Spleen (tissue), 11 donors: Measurements from ENCODE around the gene GPR139. TPM values are rescaled to one million over a fixed set of nuclear protein-coding genes. Genes with fewer than 3 reads are reported as not detected.

Source experiments
- DNase-seq: peaks from one replicate; pipeline ENCODE4 v3.0.0-alpha.2; 2020
- H3K27ac ChIP-seq, 8 donors: fragments of 200-600 bp; sonication (generic) in 7 of 8; 1 replicate in 4 of 8; 2 replicates in 4 of 8; pipeline versions ENCODE4 v1.5.0 to v1.8.0; 2016 to 2021; ENCODE audit warnings: inconsistent platforms in 4 of 8, mild to moderate bottlenecking in 4 of 8, moderate library complexity in 1 of 8
- H3K27me3 ChIP-seq, 7 donors: fragments of 200-600 bp; sonication (generic) in 6 of 7; replicated peaks in 1 of 7; 1 replicate in 4 of 7; 2 replicates in 3 of 7; pipeline versions ENCODE4 v1.5.0 to v1.8.0; 2016 to 2021; ENCODE audit warnings: inconsistent platforms in 3 of 7, mild to moderate bottlenecking in 1 of 7
- H3K36me3 ChIP-seq, 6 donors: fragments of 200-600 bp; sonication (generic) in 5 of 6; 1 replicate in 4 of 6; 2 replicates in 2 of 6; pipeline versions ENCODE4 v1.5.0 to v1.8.0; 2016 to 2021; ENCODE audit warnings: inconsistent platforms in 2 of 6
- H3K4me1 ChIP-seq, 6 donors: fragments of 200-600 bp; sonication (generic) in 5 of 6; 1 replicate in 3 of 6; 2 replicates in 3 of 6; pipeline versions ENCODE4 v1.5.0 to v1.8.0; 2016 to 2021; ENCODE audit warnings: inconsistent platforms in 3 of 6
- H3K4me3 ChIP-seq, 8 donors: fragments of 200-600 bp; sonication (generic) in 7 of 8; 1 replicate in 4 of 8; 2 replicates in 4 of 8; pipeline versions ENCODE4 v1.5.0 to v1.8.0; 2016 to 2021; ENCODE audit warnings: inconsistent platforms in 4 of 8, mild to moderate bottlenecking in 4 of 8, moderate library complexity in 2 of 8
- H3K9me3 ChIP-seq, 8 donors: fragments of 200-600 bp; sonication (generic) in 7 of 8; 1 replicate in 4 of 8; 2 replicates in 4 of 8; pipeline versions ENCODE4 v1.5.0 to v1.8.0; 2016 to 2021; ENCODE audit warnings: inconsistent platforms in 4 of 8
- CTCF ChIP-seq, 11 experiments: fragments of 200-600 bp in 7 of 11; fragments of 450-650 bp in 4 of 11; sonication (generic) in 4 of 11; IDR thresholded peaks in 8 of 11; conservative IDR thresholded peaks in 3 of 11; 1 replicate in 7 of 11; 2 replicates in 4 of 11; pipeline versions ENCODE4 v1.4.0 to v1.8.0; 2016 to 2021; ENCODE audit warnings: antibody characterized with exemption in 11 of 11, inconsistent platforms in 4 of 11, mild to moderate bottlenecking in 1 of 11
- POLR2A ChIP-seq, 3 donors: fragments of 450-650 bp; IDR thresholded peaks; one replicate each; pipeline ENCODE4 v1.5.1; 2017; ENCODE audit warnings: antibody characterized with exemption in 3 of 3, mild to moderate bottlenecking in 1 of 3
- POLR2AphosphoS5 ChIP-seq, 3 donors: sonication (generic); formaldehyde crosslinking; IDR thresholded peaks; one replicate each; pipeline ENCODE4 v1.5.1; 2017; ENCODE audit warnings: antibody characterized with exemption in 3 of 3
- WGBS, 5 donors: extraction: QIAGEN DNeasy Blood & Tissue Kit in 3 of 5; methylation state at CpG; one replicate each; pipeline versions ENCODE4 v1.1.5 to v1.1.7; 2013 to 2018; 5-methylcytosine and 5-hydroxymethylcytosine counted together
- intact Hi-C: fragments of 100-400 bp; cut with DNase I; formaldehyde crosslinking; loops from one replicate; pipeline ENCODE4 v1.15.0; 2023; ENCODE audit warnings: low total_unique reads
- polyA plus RNA-seq, 3 donors: library from polyadenylated mRNA; stranded (reverse); fragments of 200-250 nt; gene quantifications; one replicate each; pipeline ENCODE4 v1.2.1, GENCODE V29; 2013
- total RNA-seq, 7 donors: library from RNA; depleted of rRNA in 3 of 7; stranded (reverse); fragments of >200 nt in 3 of 7; fragmentation: NEBNext Ultra II Directional in 4 of 7; extraction: Animal tissue kit (Norgen Biotek cat#: 25700) in 4 of 7; gene quantifications; one replicate each; pipeline versions ENCODE4 v1.1.0 to v1.2.1, GENCODE V29; 2016 to 2021
- donor health status: healthy with polysubstance abuse.
- donor health status: DM: no; HTN: no; CAD: no; lungs with moderate emphysema.
- donor health status: DM: no; HTN: no; CAD: no.
- donor health status: Bipolar disorder and iron deficiency.
- donor health status: healthy.
- donor health status: DM: no; HTN: no; CAD: no.
- donor health status: DM: yes; HTN: yes; CAD: no.

Gene GPR139
- total and polyA plus RNA-seq, 10 donors, result not detected

GRCh38 chr16:20049831-20050230 lies 23.9 kb downstream of the GPR139 start:
- DNase-seq, result no peak
- Histone ChIP-seq H3K27ac (no peak overlapping the region), H3K36me3 (no peaks in the 10 kb centered on the region), H3K4me1 (no peaks in the 10 kb centered on the region), H3K4me3 (no peak overlapping the region), H3K27me3 (peaks cover 0 to 6% (median 0%) of the 10 kb centered on the region in 7 donors), H3K9me3 (no peaks in the 10 kb centered on the region)
- intact Hi-C loops, result no loop called here
- no peak for TF ChIP-seq CTCF (IDR thresholded peaks at IDR 0.05 in 8 of 11, conservative IDR thresholded peaks at IDR 0.05 in 3 of 11)
- no peak for TF ChIP-seq POLR2A (IDR thresholded peaks at IDR 0.05)
- TF ChIP-seq POLR2AphosphoS5 (IDR thresholded peaks at IDR 0.05), result no peak
- WGBS, 5 donors, result 61 to 85% (median 64%) methylated on average over 1 of the region's 1 CpG

- H3K4me1 ChIP-seq, result no peaks in the 10 kb centered on the region
- no peak overlapping the region for H3K4me3 ChIP-seq
- H3K27ac ChIP-seq, result no peak overlapping the region
- TF ChIP-seq CTCF (IDR thresholded peaks at IDR 0.05 in 8 of 11, conservative IDR thresholded peaks at IDR 0.05 in 3 of 11), result no peak
- no peak for TF ChIP-seq POLR2AphosphoS5 (IDR thresholded peaks at IDR 0.05)
- no peak for TF ChIP-seq POLR2A (IDR thresholded peaks at IDR 0.05)
- no peaks in the 10 kb centered on the region for H3K36me3 ChIP-seq
- no peaks in the 10 kb centered on the region for H3K9me3 ChIP-seq
- intact Hi-C loops, result no loop called here
- 72 to 85% (median 77%) methylated on average over 3 of the region's 3 CpGs for whole genome bisulfite sequencing, 5 donors
- DNase-seq, result no peak
- H3K27me3 ChIP-seq, result peaks cover 0 to 4% (median 0%) of the 10 kb centered on the region in 7 donors
Observed at GRCh38 chr16:20045886-20046285, 27.8 kb downstream of the GPR139 start.

GRCh38 chr16:20042848-20043247 lies 30.8 kb downstream of the GPR139 start:
- no peak for TF ChIP-seq CTCF (IDR thresholded peaks at IDR 0.05 in 8 of 11, conservative IDR thresholded peaks at IDR 0.05 in 3 of 11)
- TF ChIP-seq POLR2AphosphoS5 (IDR thresholded peaks at IDR 0.05), result no peak
- TF ChIP-seq POLR2A (IDR thresholded peaks at IDR 0.05), result no peak
- WGBS, 5 donors, result 67 to 96% (median 82%) methylated on average over 2 of the region's 2 CpGs
- no peak overlapping the region for H3K4me3 ChIP-seq
- intact Hi-C loops, result no loop called here
- no peaks in the 10 kb centered on the region for H3K4me1 ChIP-seq
- H3K27ac ChIP-seq, result no peak overlapping the region
- no peak for DNase-seq
- no peaks in the 10 kb centered on the region for H3K36me3 ChIP-seq
- H3K27me3 ChIP-seq, result peaks cover 0 to 13% (median 0%) of the 10 kb centered on the region in 7 donors
- H3K9me3 ChIP-seq, result peaks cover 0 to 5% (median 0%) of the 10 kb centered on the region in 8 donors

GRCh38 chr16:20041924-20042596 lies 31.6 kb downstream of the GPR139 start:
- H3K27me3 ChIP-seq, result peaks cover 0 to 13% (median 0%) of the 10 kb centered on the region in 7 donors
- intact Hi-C loops, result no loop called here
- TF ChIP-seq POLR2AphosphoS5 (IDR thresholded peaks at IDR 0.05) (no peak), POLR2A (IDR thresholded peaks at IDR 0.05) (no peak), CTCF (IDR thresholded peaks at IDR 0.05 in 8 of 11, conservative IDR thresholded peaks at IDR 0.05 in 3 of 11) (no peak)
- DNase-seq, result no peak
- H3K9me3 ChIP-seq, result peaks cover 0 to 5% (median 0%) of the 10 kb centered on the region in 8 donors
- WGBS, 5 donors, result 69 to 82% (median 74%) methylated on average over 4 of the region's 4 CpGs
- H3K4me3 ChIP-seq, result no peak overlapping the region
- no peaks in the 10 kb centered on the region for H3K36me3 ChIP-seq
- no peaks in the 10 kb centered on the region for H3K4me1 ChIP-seq
- no peak overlapping the region for H3K27ac ChIP-seq
